Endodermal cell (in vitro differentiated cells): ENCODE results near the gene ZNF648. TPM values are rescaled to one million over a fixed set of nuclear protein-coding genes. Genes with fewer than 3 reads are reported as not detected.
A peak's percentile ranks its signal among the peaks of the same experiment; 100 is the strongest.

Experiments used
- DNase-seq: peaks from one replicate; pipeline ENCODE4 v3.0.0-alpha.2; 2017
- H3K27ac ChIP-seq: 2 replicates; pipeline ENCODE4 v1.5.1; 2013; ENCODE audit warnings: mild to moderate bottlenecking, low read depth, low read length, moderate library complexity
- H3K27me3 ChIP-seq: 2 replicates; pipeline ENCODE4 v1.6.1; 2013; ENCODE audit warnings: mild to moderate bottlenecking, low read length, moderate library complexity; ENCODE audit not compliant: insufficient read depth, control insufficient read depth, poor library complexity, severe bottlenecking
- H3K36me3 ChIP-seq: 2 replicates; pipeline ENCODE4 v1.7.0; 2013; ENCODE audit warnings: mild to moderate bottlenecking, low read length, moderate library complexity; ENCODE audit not compliant: control insufficient read depth, insufficient read depth
- H3K4me1 ChIP-seq: one replicate; pipeline ENCODE4 v1.7.0; 2013; ENCODE audit warnings: low read length; ENCODE audit not compliant: control insufficient read depth, insufficient read depth
- H3K4me3 ChIP-seq: 2 replicates; pipeline ENCODE4 v1.5.1; 2013; ENCODE audit warnings: mild to moderate bottlenecking, low read length, moderate library complexity
- H3K9ac ChIP-seq: 2 replicates; pipeline ENCODE4 v1.6.1; 2013; ENCODE audit warnings: mild to moderate bottlenecking, low read length, moderate library complexity; ENCODE audit not compliant: poor library complexity, severe bottlenecking; ENCODE audit errors: extremely low read depth
- H3K9me3 ChIP-seq: 2 replicates; pipeline ENCODE4 v1.6.1; 2013; ENCODE audit warnings: mild to moderate bottlenecking, low read length, moderate library complexity; ENCODE audit not compliant: control insufficient read depth
- H3K27ac Mint-ChIP-seq: 2 replicates; pipeline ENCODE4 v1.8.0; 2020; ENCODE audit warnings: mixed read lengths
- H3K27me3 Mint-ChIP-seq: 2 replicates; pipeline ENCODE4 v1.8.0; 2021; ENCODE audit warnings: mild to moderate bottlenecking, mixed read lengths; ENCODE audit not compliant: insufficient read depth
- H3K36me3 Mint-ChIP-seq: 2 replicates; pipeline ENCODE4 v1.8.0; 2020; ENCODE audit warnings: low read depth, mixed read lengths
- H3K4me1 Mint-ChIP-seq: 2 replicates; pipeline ENCODE4 v1.8.0; 2020; ENCODE audit warnings: mixed read lengths
- H3K4me3 Mint-ChIP-seq: 2 replicates; pipeline ENCODE4 v1.8.0; 2020; ENCODE audit warnings: mild to moderate bottlenecking, moderate library complexity, mixed read lengths
- H3K9me3 Mint-ChIP-seq: 2 replicates; pipeline ENCODE4 v1.8.0; 2020; ENCODE audit warnings: mild to moderate bottlenecking, mixed read lengths
- WGBS, 2 experiments: methylation state at CpG; one replicate each; pipeline versions ENCODE4 v1.1.5 to v1.1.7; 2013; ENCODE audit warnings: missing lambda C conversion rate in 2 of 2, mixed read lengths in 1 of 2; ENCODE audit not compliant: insufficient coverage in 1 of 2, insufficient read length in 1 of 2; 5-methylcytosine and 5-hydroxymethylcytosine counted together
- total RNA-seq, 2 donors: library from RNA; stranded (reverse); fragmentation: NEBNext Ultra II Directional in 1 of 2; extraction: Animal tissue kit (Norgen Biotek cat#: 25700) in 1 of 2; gene quantifications; 2 replicates in 1 of 2; 3 replicates in 1 of 2; pipeline ENCODE4 v1.2.1, GENCODE V29; 2021
- TF ChIP-seq, protein P1 (sequence below): fragments of 200-600 bp; sonication (generic); conservative IDR thresholded peaks from 2 replicates; pipeline ENCODE4 v1.5.0; 2021; ENCODE audit warnings: antibody characterized with exemption, mild to moderate bottlenecking

Gene ZNF648
- total RNA-seq, 2 donors from 2014 or later = 0.29 TPM; not detected in 1

DNA sequence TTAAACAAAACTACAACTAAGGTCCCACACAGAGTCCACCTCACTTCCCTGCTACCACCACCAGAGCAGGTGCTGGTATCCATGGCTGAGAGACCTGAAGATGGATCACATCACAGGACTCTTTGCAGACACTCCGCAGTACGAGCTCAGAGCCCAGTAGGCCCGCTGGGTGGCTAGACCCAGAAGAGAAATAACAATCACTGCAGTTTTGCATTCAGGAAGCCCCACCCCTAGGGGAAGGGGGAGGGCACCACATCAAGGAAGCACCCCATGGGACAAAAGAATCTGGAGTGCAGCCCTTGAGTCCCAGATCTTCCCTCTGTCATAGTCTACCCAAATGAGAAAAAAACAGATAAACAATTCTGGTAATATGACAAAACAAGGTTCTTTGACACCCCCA lies 56.9 kb downstream of the ZNF648 start:
- no peak overlapping the region for H3K27ac Mint-ChIP-seq
- no peak overlapping the region for H3K4me3 Mint-ChIP-seq
- peaks cover 3% of the 10 kb centered on the region for H3K27me3 ChIP-seq
- H3K4me1 ChIP-seq = no peaks in the 10 kb centered on the region
- 93 to 95% methylated on average over 3 of the region's 3 CpGs for WGBS, 2 experiments
- TF ChIP-seq, protein P1, sequence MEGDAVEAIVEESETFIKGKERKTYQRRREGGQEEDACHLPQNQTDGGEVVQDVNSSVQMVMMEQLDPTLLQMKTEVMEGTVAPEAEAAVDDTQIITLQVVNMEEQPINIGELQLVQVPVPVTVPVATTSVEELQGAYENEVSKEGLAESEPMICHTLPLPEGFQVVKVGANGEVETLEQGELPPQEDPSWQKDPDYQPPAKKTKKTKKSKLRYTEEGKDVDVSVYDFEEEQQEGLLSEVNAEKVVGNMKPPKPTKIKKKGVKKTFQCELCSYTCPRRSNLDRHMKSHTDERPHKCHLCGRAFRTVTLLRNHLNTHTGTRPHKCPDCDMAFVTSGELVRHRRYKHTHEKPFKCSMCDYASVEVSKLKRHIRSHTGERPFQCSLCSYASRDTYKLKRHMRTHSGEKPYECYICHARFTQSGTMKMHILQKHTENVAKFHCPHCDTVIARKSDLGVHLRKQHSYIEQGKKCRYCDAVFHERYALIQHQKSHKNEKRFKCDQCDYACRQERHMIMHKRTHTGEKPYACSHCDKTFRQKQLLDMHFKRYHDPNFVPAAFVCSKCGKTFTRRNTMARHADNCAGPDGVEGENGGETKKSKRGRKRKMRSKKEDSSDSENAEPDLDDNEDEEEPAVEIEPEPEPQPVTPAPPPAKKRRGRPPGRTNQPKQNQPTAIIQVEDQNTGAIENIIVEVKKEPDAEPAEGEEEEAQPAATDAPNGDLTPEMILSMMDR = peak; percentile 8
- no peaks in the 10 kb centered on the region for H3K9me3 ChIP-seq
- H3K36me3 Mint-ChIP-seq = peaks cover 3% of the 10 kb centered on the region
- no peaks in the 10 kb centered on the region for H3K4me1 Mint-ChIP-seq
- peaks cover 9% of the 10 kb centered on the region for H3K27me3 Mint-ChIP-seq
- peaks cover 19% of the 10 kb centered on the region for H3K9me3 Mint-ChIP-seq
- no peaks in the 10 kb centered on the region for H3K36me3 ChIP-seq
- DNase-seq = no peak
- H3K27ac ChIP-seq = no peak overlapping the region
- H3K4me3 ChIP-seq = no peak overlapping the region
- H3K9ac ChIP-seq = no peak overlapping the region
